Small intestine (tissue), 7 donors: ENCODE results near the gene FYB1. TPM values are rescaled to one million over a fixed set of nuclear protein-coding genes. Genes with fewer than 3 reads are reported as not detected.
A peak's percentile ranks its signal among the peaks of the same experiment; 100 is the strongest.

Experiments
- DNase-seq, 2 donors: peaks; one replicate each; pipeline versions ENCODE4 v3.0.0 to v3.0.0-alpha.2; 2013
- FAIRE-seq: peaks from 2 replicates; lab custom pipeline; 2012; peaks lifted over from hg19 to GRCh38; lab: Jason Lieb, UNC
- H3K27ac ChIP-seq, 3 donors: one replicate each; pipeline ENCODE4 v1.5.1; 2013; ENCODE audit warnings: low read length in 2 of 3, mild to moderate bottlenecking in 2 of 3, control low read depth in 1 of 3, inconsistent platforms in 1 of 3, low read depth in 1 of 3, moderate library complexity in 1 of 3
- H3K27me3 ChIP-seq, 3 donors: one replicate each; pipeline ENCODE4 v1.6.1; 2013; ENCODE audit warnings: low read length in 3 of 3, inconsistent platforms in 1 of 3; ENCODE audit not compliant: control insufficient read depth in 3 of 3, insufficient read depth in 3 of 3
- H3K36me3 ChIP-seq, 3 donors: one replicate each; pipeline ENCODE4 v1.6.1; 2013; ENCODE audit warnings: low read length in 3 of 3, inconsistent platforms in 1 of 3, low read depth in 1 of 3, mild to moderate bottlenecking in 1 of 3, moderate library complexity in 1 of 3; ENCODE audit not compliant: control insufficient read depth in 3 of 3, insufficient read depth in 2 of 3
- H3K4me1 ChIP-seq, 3 donors: one replicate each; pipeline ENCODE4 v1.6.1; 2013; ENCODE audit warnings: low read length in 2 of 3, inconsistent platforms in 1 of 3, low read depth in 1 of 3, mild to moderate bottlenecking in 1 of 3, moderate library complexity in 1 of 3; ENCODE audit not compliant: control insufficient read depth in 3 of 3, insufficient read depth in 2 of 3
- H3K4me3 ChIP-seq, 3 donors: one replicate each; pipeline ENCODE4 v1.5.1; 2013; ENCODE audit warnings: low read length in 3 of 3, control low read depth in 1 of 3, inconsistent platforms in 1 of 3, low read depth in 1 of 3, mild to moderate bottlenecking in 1 of 3, moderate library complexity in 1 of 3
- H3K9me3 ChIP-seq, 2 donors: one replicate each; pipeline ENCODE4 v1.6.1; 2013; ENCODE audit warnings: low read depth in 1 of 2, low read length in 1 of 2; ENCODE audit not compliant: control insufficient read depth in 2 of 2, insufficient read depth in 1 of 2
- WGBS, 3 donors: extraction: QIAGEN DNeasy Blood & Tissue Kit; methylation state at CpG; one replicate each; pipeline ENCODE4 v1.1.7; 2013; 5-methylcytosine and 5-hydroxymethylcytosine counted together
- polyA plus RNA-seq, 4 donors: library from polyadenylated mRNA; stranded (reverse) in 3 of 4; unstranded in 1 of 4; fragments of 200-250 nt in 3 of 4; fragments of 120-200 nt in 1 of 4; gene quantifications; one replicate each; pipeline versions ENCODE4 v1.2.1 to v1.2.3, GENCODE V29; 2013
- donor health status: healthy with polysubstance abuse.
- donor health status: control.
- donor health status: control.
- donor health status: Bipolar disorder and iron deficiency.
- donor health status: healthy.

FYB1 gene
- polyA plus RNA-seq, 4 donors: 3.5 to 12.4 (median 4.9) TPM

DNA sequence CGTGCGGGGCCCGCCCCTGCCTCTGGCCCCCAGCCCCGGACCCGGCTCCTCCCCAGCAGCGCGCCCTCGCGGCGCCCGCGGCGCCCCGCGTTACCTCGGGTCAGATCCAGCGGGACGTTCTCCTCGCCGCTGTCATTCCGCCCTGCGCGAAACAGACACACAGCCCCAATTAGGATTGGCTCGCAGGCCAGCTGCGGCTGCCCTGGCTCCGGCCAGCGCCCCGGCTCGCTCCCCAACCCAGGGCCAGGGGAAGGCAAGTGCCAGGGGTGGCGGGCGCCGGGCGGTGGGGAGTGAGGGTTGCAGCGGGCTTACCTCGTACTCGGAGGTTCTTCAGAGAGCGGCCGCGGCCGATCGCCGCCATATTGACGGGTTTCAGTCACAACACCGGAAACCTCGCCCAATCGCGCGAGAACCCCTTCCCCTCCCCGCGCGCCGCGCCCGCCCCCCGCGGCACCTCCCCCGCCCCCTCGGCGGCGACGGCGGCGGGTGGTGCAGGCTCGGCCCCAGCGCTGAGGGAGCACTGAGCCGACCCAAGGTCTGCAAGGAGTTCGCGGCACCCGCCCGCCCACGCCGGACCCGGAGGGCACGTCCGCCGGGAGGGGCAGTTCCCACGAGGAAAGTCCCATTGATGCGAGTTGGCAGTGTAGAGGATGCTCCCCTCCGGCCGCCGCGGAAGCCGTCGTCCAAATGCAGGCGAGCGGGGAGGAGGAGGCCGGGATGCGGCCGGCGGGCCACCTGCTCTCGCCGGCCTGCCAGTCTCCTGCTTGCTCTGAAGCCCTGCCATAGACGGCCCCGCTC lies 145.1 kb downstream of the FYB1 start, which contains the start of gene RICTOR:
Gene RICTOR (minus strand): TSS at position 383 of the 798 bp plus-strand sequence. CDS start 22 bp downstream, at position 361.
- Histone ChIP-seq H3K9me3 (no peaks in the 10 kb centered on the region), H3K27ac (peak within 1 kb of the TSS; percentile 88 to 100 (median 99)), H3K4me1 (no peaks in the 10 kb centered on the region), H3K4me3 (peak within 1 kb of the TSS; percentile 88 to 99 (median 94)), H3K27me3 (no peaks in the 10 kb centered on the region), H3K36me3 (no peaks in the 10 kb centered on the region)
- DNase-seq: peak; percentile 84 to 95
- WGBS, 3 donors: 0 to 1% (median 1%) methylated on average over 57 to 94 of the region's 94 CpGs
- no peak for FAIRE-seq

DNA sequence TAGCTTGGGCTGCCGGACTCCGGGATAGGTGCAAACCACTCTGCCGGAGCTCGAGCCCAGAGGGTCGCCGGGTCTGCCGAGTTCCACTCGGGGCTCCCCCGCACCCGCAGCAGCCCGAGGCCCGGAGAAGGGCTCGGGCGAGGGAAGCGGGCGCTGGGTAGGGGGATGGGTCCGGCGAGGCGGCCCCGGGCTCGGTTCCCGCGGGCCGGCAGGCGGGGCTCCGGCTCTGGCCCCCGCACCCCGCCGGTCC lies 145.7 kb downstream of the FYB1 start:
- FAIRE-seq: no peak
- H3K4me3 ChIP-seq: peak overlapping the region; percentile 88 to 99 (median 94)
- H3K27ac ChIP-seq: peak overlapping the region; percentile 88 to 100 (median 99)
- H3K4me1 ChIP-seq: no peaks in the 10 kb centered on the region
- DNase-seq: no peak
- no peaks in the 10 kb centered on the region for H3K9me3 ChIP-seq
- 0 to 1% (median 0%) methylated on average over 12 to 29 of the region's 29 CpGs for WGBS, 3 donors
- no peaks in the 10 kb centered on the region for H3K27me3 ChIP-seq
- no peaks in the 10 kb centered on the region for H3K36me3 ChIP-seq

DNA sequence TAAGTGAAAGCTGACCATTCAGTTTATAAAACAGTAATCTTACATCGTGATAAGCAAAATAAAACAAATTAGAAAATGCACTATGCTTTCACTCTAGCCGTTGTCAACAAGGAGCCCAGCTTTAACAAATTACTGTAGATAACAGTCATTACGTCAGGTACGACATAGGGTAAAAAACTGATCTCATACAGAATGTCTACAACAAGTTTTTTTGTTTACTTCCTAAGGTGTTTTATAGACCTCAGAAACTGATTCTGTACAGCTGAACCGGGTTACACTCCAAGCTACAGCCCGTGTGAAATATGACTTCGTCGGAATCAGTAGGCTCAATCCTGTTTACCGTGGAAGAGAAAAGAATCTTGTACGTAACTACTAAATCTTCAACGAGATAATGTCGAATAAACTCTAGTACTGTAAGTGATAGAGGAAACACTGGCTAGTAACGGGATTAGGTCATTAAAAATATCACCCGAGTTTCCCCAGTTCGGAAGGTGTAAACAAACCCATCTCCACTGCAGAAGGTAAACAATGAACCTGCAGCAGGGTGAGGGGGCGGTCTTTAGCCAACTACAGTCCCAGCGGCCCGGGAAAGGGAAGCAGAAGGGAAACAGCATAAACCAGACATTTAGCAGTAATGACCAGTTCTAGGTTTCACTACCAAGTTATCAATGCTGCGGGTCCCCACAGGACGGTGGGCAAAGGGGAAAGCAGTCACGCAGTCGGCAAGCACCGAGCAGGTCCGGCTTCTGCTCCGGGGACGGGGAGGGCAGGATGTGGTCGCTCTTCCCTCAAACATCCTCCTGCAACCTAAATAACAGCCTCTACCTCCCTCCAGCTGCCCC lies 146.2 kb downstream of the FYB1 start:
- WGBS, 3 donors: 1 to 3% (median 1%) methylated on average over 27 of the region's 27 CpGs
- Histone ChIP-seq H3K4me3 (peak overlapping the region; percentile 88 to 99 (median 94)), H3K27ac (peak overlapping the region; percentile 88 to 100 (median 99)), H3K27me3 (no peaks in the 10 kb centered on the region), H3K36me3 (no peaks in the 10 kb centered on the region), H3K9me3 (no peaks in the 10 kb centered on the region), H3K4me1 (no peaks in the 10 kb centered on the region)
- DNase-seq (peak; percentile 48 to 77), FAIRE-seq (no peak)

DNA sequence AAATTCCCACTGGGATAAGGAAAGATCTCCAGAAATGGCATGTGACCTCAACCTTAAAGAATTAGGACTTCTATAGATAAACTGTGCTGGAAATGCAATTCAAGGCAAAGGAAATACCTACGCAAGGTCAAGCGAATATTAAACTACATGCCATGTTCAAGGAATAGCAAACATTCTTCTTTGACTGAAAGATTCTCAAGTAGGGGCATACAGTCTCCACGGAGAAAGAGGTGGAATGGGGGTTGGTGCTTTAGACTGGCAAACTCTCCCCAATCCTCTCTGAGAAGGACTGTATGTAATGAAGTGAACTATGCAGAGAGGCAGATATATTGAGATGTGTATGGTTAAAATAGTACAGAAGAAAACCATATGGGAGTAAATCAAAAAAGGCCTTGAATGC lies 151.3 kb downstream of the FYB1 start:
- Histone ChIP-seq H3K9me3 (peaks cover 0 to 11% of the 10 kb centered on the region in 2 donors), H3K27ac (no peak overlapping the region), H3K27me3 (no peaks in the 10 kb centered on the region), H3K4me1 (peaks cover under 1 to 17% (median under 1%) of the 10 kb centered on the region in 3 donors), H3K4me3 (no peak overlapping the region), H3K36me3 (peaks cover 0 to 7% (median 5%) of the 10 kb centered on the region in 3 donors)
- no peak for FAIRE-seq
- DNase-seq: no peak
- WGBS, 3 donors: 93 to 99% (median 97%) methylated on average over 3 of the region's 3 CpGs

DNA sequence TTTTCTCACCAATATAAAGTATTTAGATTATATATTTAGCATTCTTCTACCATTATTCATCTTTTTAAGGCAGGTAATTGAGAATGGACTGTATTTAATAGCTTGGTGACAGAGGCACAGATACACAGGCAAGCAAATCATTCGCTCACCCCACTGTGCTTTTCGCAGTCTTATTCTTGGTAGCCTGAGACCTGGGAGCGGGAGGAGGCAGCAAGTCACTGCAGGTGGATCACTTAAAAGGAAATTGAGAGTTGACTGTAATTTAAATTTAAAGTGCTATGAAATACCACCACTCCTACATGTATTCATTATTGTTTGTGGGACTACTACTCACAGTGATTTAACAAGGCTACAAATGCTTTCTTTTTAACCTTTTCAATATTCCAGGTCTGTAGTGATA lies 154.9 kb downstream of the FYB1 start:
- Histone ChIP-seq H3K9me3 (peaks cover 0 to 11% of the 10 kb centered on the region in 2 donors), H3K27ac (no peak overlapping the region), H3K4me3 (no peak overlapping the region), H3K4me1 (peaks cover 2 to 27% (median 3%) of the 10 kb centered on the region in 3 donors), H3K36me3 (peaks cover 0 to 7% (median 5%) of the 10 kb centered on the region in 3 donors), H3K27me3 (no peaks in the 10 kb centered on the region)
- FAIRE-seq (no peak), DNase-seq (no peak)
- WGBS, 3 donors: 96 to 97% (median 96%) methylated on average over 3 of the region's 3 CpGs

DNA sequence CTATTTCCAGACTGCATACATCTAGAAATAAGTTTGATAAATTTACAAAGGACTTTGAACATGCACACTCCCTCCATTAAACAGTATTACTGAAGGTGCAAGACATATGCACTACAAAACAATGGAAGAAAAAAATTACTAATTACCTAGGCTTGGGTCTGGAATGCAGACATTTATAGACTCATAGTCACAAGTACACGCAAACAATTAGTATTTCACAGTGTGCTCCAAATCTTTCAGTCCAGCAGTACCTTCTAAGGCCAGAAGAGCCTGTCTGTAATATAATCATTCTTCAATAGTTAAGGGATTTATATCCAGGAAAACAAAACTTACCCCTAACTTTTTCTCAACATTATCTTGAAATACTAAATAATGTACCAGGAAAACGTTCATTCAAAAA lies 156.3 kb downstream of the FYB1 start:
- H3K4me1 ChIP-seq: peaks cover 2 to 27% (median 3%) of the 10 kb centered on the region in 3 donors

DNA sequence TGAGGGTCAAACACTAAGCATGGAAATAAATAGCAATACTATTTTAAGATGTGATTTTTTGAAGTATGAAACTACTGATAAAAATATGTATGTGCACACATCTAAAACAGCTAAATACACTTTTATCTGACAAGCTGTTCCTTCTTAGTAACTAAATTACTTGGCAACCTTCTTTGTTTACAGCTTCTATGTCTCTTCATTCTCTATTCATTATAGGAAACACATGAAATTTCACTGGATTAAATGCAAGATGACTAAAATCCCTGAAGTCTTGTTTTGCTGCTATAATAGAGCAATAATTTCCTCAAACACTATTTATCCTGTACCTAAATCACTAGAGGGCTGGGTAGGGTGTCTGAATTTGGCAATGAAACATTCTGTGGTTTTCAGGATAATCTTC lies 156.8 kb downstream of the FYB1 start:
- no peak overlapping the region for H3K4me3 ChIP-seq
- peaks cover 2 to 27% (median 3%) of the 10 kb centered on the region in 3 donors for H3K4me1 ChIP-seq
- no peaks in the 10 kb centered on the region for H3K27me3 ChIP-seq
- H3K9me3 ChIP-seq: peaks cover 0 to 11% of the 10 kb centered on the region in 2 donors
- DNase-seq (no peak), FAIRE-seq (no peak)
- H3K36me3 ChIP-seq: peaks cover 0 to 7% (median 5%) of the 10 kb centered on the region in 3 donors
- no peak overlapping the region for H3K27ac ChIP-seq

More for the DNA sequence above, 156.3 kb downstream of the FYB1 start:
- Histone ChIP-seq H3K27me3 (no peaks in the 10 kb centered on the region), H3K4me3 (no peak overlapping the region), H3K9me3 (peaks cover 0 to 11% of the 10 kb centered on the region in 2 donors), H3K36me3 (peaks cover 0 to 7% (median 5%) of the 10 kb centered on the region in 3 donors), H3K27ac (peak overlapping the region in 1 of 3 donors; percentile 13)
- 13 to 53% (median 26%) methylated on average over 2 of the region's 2 CpGs for WGBS, 3 donors
- no peak for FAIRE-seq
- DNase-seq: peak; percentile 29 to 41

DNA sequence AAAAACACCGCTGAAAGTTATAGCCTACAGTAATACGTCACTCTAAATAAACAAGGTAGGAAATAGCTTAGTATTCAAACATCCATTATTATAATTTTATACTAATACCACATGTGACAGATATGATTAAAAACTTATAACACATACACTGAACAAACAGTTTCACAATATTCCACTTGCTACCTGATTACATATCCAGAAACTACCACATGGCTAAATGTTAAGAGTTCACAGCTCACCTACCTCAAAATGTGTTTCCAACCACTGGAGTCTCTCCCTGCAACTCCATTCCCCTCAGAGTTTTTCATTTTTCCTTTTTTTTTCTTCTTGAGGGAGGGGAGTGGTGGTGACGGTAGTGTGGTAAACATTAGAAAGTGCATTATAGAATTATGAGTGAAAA lies 157.3 kb downstream of the FYB1 start:
- 82 to 87% (median 82%) methylated on average over 3 of the region's 3 CpGs for WGBS, 3 donors
- DNase-seq (no peak), FAIRE-seq (no peak)
- Histone ChIP-seq H3K27me3 (no peaks in the 10 kb centered on the region), H3K36me3 (peaks cover 0 to 7% (median 4%) of the 10 kb centered on the region in 3 donors), H3K4me1 (peaks cover 2 to 27% (median 3%) of the 10 kb centered on the region in 3 donors), H3K27ac (no peak overlapping the region), H3K4me3 (no peak overlapping the region), H3K9me3 (peaks cover 0 to 11% of the 10 kb centered on the region in 2 donors)
